Body of pancreas (tissue), 4 donors: ENCODE measurements around the gene ENOSF1.

Experiments
- CTCF ChIP-seq, 7 experiments: fragments of 450-650 bp in 4 of 7; fragments of 200-600 bp in 3 of 7; sonication (generic) in 3 of 7; IDR thresholded peaks; one replicate each; pipeline ENCODE4 v1.5.1; 2016 to 2019; ENCODE audit warnings: antibody characterized with exemption in 7 of 7
- POLR2A ChIP-seq, 3 donors: fragments of 450-650 bp; IDR thresholded peaks; one replicate each; pipeline ENCODE4 v1.6.1; 2016; ENCODE audit warnings: antibody characterized with exemption in 3 of 3, mild to moderate bottlenecking in 2 of 3

GRCh38 chr18:653512-653911 is 58.9 kb downstream of the ENOSF1 start:
- TF ChIP-seq CTCF (IDR thresholded peaks at IDR 0.05) = no peak
- TF ChIP-seq POLR2A (IDR thresholded peaks at IDR 0.05) = no peak
